GM12892 (cell line): Measurements from ENCODE around the gene HSPA8.

Experiments
- POLR2A ChIP-seq: IDR thresholded peaks from 2 replicates; pipeline ENCODE4 v1.6.1; 2011; ENCODE audit warnings: low read depth, low read length, control low read depth
- POLR2AphosphoS5 ChIP-seq: IDR thresholded peaks from 2 replicates; pipeline ENCODE4 v1.6.1; 2011; ENCODE audit warnings: low read depth, low read length, control low read depth
- TAF1 ChIP-seq: IDR thresholded peaks from 2 replicates; pipeline ENCODE4 v1.6.1; 2011; ENCODE audit warnings: low read depth, mild to moderate bottlenecking, control low read depth, low read length, borderline replicate concordance

- TF ChIP-seq POLR2AphosphoS5 (no peak), POLR2A (no peak), TAF1 (no peak)
Measured at GRCh38 chr11:123041185-123041584, 20.8 kb downstream of the HSPA8 start.
